ENCODE results near the gene TFB1M. TPM values are rescaled to one million over a fixed set of nuclear protein-coding genes. Genes with fewer than 3 reads are reported as not detected.

TFB1M gene
- total RNA-seq, 1 donor from 2014 or later: 22.2 TPM

DNA sequence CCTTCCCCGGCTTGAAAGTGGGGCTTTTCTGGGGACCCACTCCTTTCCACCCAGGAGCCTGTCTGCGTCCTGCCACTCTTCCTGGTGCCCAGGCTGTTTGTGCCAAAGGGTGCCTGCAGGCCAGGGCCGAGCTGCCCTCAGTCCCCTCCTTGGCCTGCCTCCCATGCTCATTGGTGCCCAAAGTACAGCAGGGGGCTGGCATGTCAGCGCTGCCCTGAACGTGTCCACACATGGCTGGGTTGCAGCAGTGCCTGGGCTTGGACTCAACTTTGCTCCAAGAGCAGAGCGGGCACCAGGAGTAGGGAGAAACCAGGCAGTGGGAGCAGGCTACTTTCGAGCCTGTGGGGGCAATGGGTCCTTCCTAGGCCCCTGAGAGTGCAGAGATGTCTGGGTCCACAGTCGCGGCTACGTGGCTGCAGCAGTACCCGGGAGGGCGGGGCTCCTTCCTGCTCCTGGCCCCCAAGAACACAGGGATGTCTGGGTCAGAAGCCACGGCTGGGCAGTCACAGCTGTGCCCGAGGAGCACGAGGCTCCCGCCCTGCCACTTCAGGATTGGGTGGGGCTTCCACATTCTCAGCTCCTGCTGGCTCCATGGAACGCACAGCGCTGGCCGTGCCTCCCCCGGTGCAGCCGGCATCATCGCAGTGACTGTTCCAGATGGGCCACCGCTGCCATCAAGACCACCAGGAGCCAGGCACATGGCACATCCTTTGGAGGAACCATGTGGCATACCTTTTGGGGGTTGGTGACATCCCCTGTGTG, 100.5 kb downstream of the TFB1M start:
- DNase-seq (ENCODE audit: low spot score): no peak
- ATAC-seq: no peak

DNA sequence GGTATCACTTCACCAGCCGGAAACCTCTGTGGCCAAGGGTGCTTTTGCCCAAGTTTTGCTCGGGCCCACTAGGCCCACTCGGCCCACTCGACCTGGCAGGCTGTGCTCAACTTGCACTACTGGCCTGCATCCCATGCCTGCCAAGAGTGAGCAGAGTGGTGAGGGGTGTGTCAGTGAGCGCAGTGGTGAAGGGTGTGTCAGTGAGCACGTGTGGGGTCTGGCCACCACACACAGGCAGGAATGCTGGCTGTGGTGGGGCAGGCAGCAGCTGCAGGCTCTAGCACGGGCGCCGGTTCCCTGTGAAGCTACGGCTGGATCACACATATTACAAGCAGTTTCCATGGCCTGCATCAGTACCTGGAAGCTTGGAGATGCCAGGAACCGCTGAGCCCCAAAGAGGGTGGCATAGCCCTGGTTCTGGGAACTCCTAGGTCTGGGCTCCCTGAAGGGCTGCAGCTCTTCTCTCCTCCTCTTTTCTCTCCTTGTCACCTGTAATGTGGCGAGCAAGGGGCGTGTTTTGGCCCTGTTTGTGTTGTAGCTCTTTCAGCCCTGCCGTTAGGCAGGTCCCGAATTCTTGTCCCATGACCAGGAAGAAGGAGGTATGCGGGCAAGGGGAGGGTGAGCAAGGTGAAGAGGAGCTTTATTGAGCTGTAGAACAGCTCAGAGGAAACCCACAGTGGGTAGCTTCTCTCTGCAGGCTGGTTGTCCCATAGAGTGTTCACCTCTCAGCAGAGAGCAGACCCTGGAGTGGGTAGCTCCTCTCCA, 101.5 kb downstream of the TFB1M start:
- no peak for DNase-seq (ENCODE audit: low spot score)
- no peak for ATAC-seq

DNA sequence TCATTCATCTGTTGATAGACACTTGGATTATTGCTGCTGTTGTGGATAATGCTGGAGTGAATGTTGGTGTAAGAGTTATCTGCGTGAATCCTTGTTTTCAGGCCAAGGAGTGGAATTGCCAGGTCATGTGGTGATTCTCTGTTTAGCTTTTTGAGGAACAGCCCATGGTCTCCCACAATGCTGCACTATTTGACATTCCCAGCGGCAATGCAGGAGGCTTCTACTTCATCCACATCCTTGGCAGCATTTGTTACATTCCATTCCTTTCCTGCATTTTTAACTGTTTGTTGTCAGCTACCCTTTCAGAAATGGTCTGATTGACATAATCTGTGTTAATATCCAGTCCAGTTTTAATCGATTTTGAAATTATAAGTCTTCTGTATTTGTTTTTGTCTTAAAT, 102.2 kb downstream of the TFB1M start:
- no peak for ATAC-seq
- DNase-seq (ENCODE audit: low spot score): no peak

- ATAC-seq: no peak
- no peak for DNase-seq (ENCODE audit: low spot score)
Measured at GRCh38 chr6:155207223-155207622, 107.1 kb downstream of the TFB1M start.

Other genes with a start within 250 kb of the TFB1M start
- gene CLDN20, start 50.5 kb downstream of the TFB1M start, total RNA-seq: not detected
- not detected for gene NOX3, start 141.4 kb upstream of the TFB1M start, total RNA-seq

Data from left lobe of liver (tissue), 2 donors.